ENCODE measurements around the gene NAGLU.

Gene NAGLU

DNA sequence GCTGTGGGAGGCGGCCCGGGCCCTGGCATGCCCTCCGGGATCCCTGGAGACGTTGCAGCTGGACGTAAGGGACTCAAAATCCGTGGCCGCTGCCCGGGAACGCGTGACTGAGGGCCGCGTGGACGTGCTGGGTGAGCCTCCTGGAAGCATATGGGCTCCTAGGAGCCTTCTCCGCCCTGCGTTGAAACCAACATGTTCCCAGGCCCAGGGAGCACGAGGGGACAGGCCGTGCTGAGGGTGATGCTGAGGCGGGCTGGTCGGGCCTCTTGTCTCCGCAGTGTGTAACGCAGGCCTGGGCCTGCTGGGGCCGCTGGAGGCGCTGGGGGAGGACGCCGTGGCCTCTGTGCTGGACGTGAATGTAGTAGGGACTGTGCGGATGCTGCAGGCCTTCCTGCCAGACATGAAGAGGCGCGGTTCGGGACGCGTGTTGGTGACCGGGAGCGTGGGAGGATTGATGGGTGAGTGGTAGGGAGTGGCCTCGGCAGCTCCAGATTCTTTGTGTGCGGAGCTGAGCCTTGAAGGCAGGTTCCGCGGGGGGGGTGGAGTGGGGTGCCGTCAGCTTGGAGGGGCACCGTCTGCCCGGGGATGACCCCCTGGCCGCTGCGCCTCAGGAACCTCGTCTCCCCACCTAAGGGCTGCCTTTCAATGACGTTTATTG lies 17.2 kb downstream of the NAGLU start:
- H2AK5ac ChIP-seq (ENCODE audit: low read depth, low read length) = peak overlapping the region; percentile 54
- H4K91ac ChIP-seq (ENCODE audit: low read depth, low read length, poor library complexity) = no peak overlapping the region
- H3K9ac ChIP-seq (ENCODE audit: low read depth, low read length, poor library complexity) = no peak overlapping the region
- H2BK5ac ChIP-seq (ENCODE audit: low read length) = peak overlapping the region; percentile 66
- no CpG with 5 or more reads among the region's 45 CpGs for WGBS, 2 donors (ENCODE audit: extremely low coverage in 2 of 2, insufficient read length in 2 of 2, insufficient replicate concordance in 1 of 2)
- no peak for DNase-seq (ENCODE audit: low spot score)
- peak overlapping the region; percentile 72 for H2BK120ac ChIP-seq (ENCODE audit: low read depth, low read length)
- H3K27me3 ChIP-seq (ENCODE audit: control insufficient read depth in 3 of 3, insufficient read depth in 3 of 3, low read depth in 1 of 3, low read length in 3 of 3) = no peaks in the 10 kb centered on the region
- peak overlapping the region; percentile 52 to 97 for H3K4me3 ChIP-seq (ENCODE audit: low read length in 2 of 2)
- H2BK15ac ChIP-seq (ENCODE audit: low read length) = no peak overlapping the region
- H3K4me1 ChIP-seq (ENCODE audit: control insufficient read depth in 2 of 2, insufficient read depth in 1 of 2, low read depth in 1 of 2, low read length in 2 of 2) = peaks cover 6 to 11% of the 10 kb centered on the region in 2 donors
- H4K8ac ChIP-seq (ENCODE audit: low read depth, low read length) = peak overlapping the region; percentile 43
- H3K36me3 ChIP-seq (replicated peaks in 1 of 2; ENCODE audit: control insufficient read depth in 2 of 2, insufficient read depth in 2 of 2, low read length in 2 of 2) = peaks cover 0 to 3% of the 10 kb centered on the region in 2 donors
- no peak overlapping the region for H3K4ac ChIP-seq (ENCODE audit: low read length)
- no peak overlapping the region for H3K4me2 ChIP-seq (ENCODE audit: insufficient read depth, low read length, poor library complexity, severe bottlenecking)
- H3K9me3 ChIP-seq (replicated peaks in 1 of 2; ENCODE audit: control insufficient read depth in 2 of 2, insufficient read depth in 1 of 2, low read depth in 1 of 2, low read length in 2 of 2) = no peaks in the 10 kb centered on the region
- no peak overlapping the region for H3K27ac ChIP-seq (replicated peaks; ENCODE audit: low read length)
- peak overlapping the region; percentile 37 for H3K23ac ChIP-seq (ENCODE audit: low read depth, low read length, poor library complexity)
- peaks cover 6% of the 10 kb centered on the region for H3K79me1 ChIP-seq (ENCODE audit: low read depth, low read length)
- no peak overlapping the region for H3K14ac ChIP-seq (ENCODE audit: low read length)
- H3K18ac ChIP-seq (ENCODE audit: low read length) = no peak overlapping the region
- H2BK12ac ChIP-seq (ENCODE audit: low read length) = no peak overlapping the region
- H2AFZ ChIP-seq (ENCODE audit: low read length) = no peak overlapping the region

DNA sequence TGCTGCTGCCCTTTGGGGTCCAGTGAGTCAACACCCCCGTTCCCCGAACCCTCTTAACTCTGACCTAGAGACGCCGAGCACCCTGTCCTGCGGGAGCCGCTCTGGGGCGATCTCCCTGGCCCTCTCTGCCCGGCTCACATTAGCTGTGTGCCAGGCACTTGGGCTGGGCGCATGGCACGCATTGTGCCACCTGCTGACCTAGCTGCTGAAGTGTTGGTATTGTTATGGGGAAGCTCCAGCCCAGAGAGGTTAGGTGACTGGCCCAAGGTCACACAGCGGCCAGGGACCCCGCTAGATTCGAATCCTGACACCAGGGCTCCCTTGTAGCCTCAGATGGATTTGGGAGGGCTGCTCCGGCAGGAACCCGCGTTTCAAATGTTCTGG lies 17.8 kb downstream of the NAGLU start:
- peak overlapping the region; percentile 63 for H3K14ac ChIP-seq (ENCODE audit: low read length)
- H3K4ac ChIP-seq (ENCODE audit: low read length) = peak overlapping the region; percentile 13
- peak overlapping the region; percentile 94 for H3K9ac ChIP-seq (ENCODE audit: low read depth, low read length, poor library complexity)
- peaks cover 0 to 3% of the 10 kb centered on the region in 2 donors for H3K36me3 ChIP-seq (replicated peaks in 1 of 2; ENCODE audit: control insufficient read depth in 2 of 2, insufficient read depth in 2 of 2, low read length in 2 of 2)
- H3K79me1 ChIP-seq (ENCODE audit: low read depth, low read length) = peaks cover 6% of the 10 kb centered on the region
- H3K18ac ChIP-seq (ENCODE audit: low read length) = peak overlapping the region; percentile 66
- H2BK5ac ChIP-seq (ENCODE audit: low read length) = peak overlapping the region; percentile 83
- peak overlapping the region; percentile 47 for H2BK120ac ChIP-seq (ENCODE audit: low read depth, low read length)
- H3K4me2 ChIP-seq (ENCODE audit: insufficient read depth, low read length, poor library complexity, severe bottlenecking) = peak overlapping the region; percentile 72
- H2BK15ac ChIP-seq (ENCODE audit: low read length) = no peak overlapping the region
- no CpG with 5 or more reads among the region's 16 CpGs for WGBS, 2 donors (ENCODE audit: extremely low coverage in 2 of 2, insufficient read length in 2 of 2, insufficient replicate concordance in 1 of 2)
- no peak overlapping the region for H3K27ac ChIP-seq (replicated peaks; ENCODE audit: low read length)
- H2BK12ac ChIP-seq (ENCODE audit: low read length) = no peak overlapping the region
- H3K27me3 ChIP-seq (ENCODE audit: control insufficient read depth in 3 of 3, insufficient read depth in 3 of 3, low read depth in 1 of 3, low read length in 3 of 3) = no peaks in the 10 kb centered on the region
- no peak overlapping the region for H4K8ac ChIP-seq (ENCODE audit: low read depth, low read length)
- peak overlapping the region; percentile 37 for H3K23ac ChIP-seq (ENCODE audit: low read depth, low read length, poor library complexity)
- peak overlapping the region; percentile 2 for H4K91ac ChIP-seq (ENCODE audit: low read depth, low read length, poor library complexity)
- peaks cover 6 to 10% of the 10 kb centered on the region in 2 donors for H3K4me1 ChIP-seq (ENCODE audit: control insufficient read depth in 2 of 2, insufficient read depth in 1 of 2, low read depth in 1 of 2, low read length in 2 of 2)
- peak overlapping the region; percentile 96 for H2AFZ ChIP-seq (ENCODE audit: low read length)
- DNase-seq (ENCODE audit: low spot score) = no peak
- H2AK5ac ChIP-seq (ENCODE audit: low read depth, low read length) = peak overlapping the region; percentile 54
- peak overlapping the region; percentile 89 to 97 for H3K4me3 ChIP-seq (ENCODE audit: low read length in 2 of 2)
- H3K9me3 ChIP-seq (replicated peaks in 1 of 2; ENCODE audit: control insufficient read depth in 2 of 2, insufficient read depth in 1 of 2, low read depth in 1 of 2, low read length in 2 of 2) = no peaks in the 10 kb centered on the region

DNA sequence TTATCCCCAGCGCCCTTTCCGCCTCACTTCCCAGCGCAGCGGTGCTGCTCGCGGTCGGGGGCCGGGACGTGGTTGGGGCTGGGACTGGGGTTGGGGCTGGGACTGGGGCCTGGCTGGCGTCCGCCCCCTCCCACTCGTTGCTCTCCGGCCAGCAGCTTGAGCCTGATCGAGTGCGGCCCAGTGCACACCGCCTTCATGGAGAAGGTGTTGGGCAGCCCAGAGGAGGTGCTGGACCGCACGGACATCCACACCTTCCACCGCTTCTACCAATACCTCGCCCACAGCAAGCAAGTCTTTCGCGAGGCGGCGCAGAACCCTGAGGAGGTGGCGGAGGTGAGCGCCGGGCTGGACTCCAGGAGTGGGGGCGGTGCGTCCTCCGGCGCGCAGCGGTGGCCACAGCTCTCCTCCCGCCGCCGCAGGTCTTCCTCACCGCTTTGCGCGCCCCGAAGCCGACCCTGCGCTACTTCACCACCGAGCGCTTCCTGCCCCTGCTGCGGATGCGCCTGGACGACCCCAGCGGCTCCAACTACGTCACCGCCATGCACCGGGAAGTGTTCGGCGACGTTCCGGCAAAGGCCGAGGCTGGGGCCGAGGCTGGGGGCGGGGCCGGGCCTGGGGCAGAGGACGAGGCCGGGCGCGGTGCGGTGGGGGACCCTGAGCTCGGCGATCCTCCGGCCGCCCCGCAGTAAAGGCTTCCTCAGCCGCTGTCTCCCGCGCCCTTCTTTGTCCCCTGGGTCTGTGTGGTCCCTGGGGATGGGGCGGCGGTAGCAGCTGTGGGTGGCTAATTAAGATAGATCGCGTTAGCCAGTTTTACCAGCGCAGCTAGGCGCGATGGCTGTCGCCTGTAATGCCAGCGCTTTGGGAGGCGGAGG lies 18.4 kb downstream of the NAGLU start:
- H4K8ac ChIP-seq (ENCODE audit: low read depth, low read length) = no peak overlapping the region
- DNase-seq (ENCODE audit: low spot score) = peak; percentile 86
- WGBS, 2 donors (ENCODE audit: extremely low coverage in 2 of 2, insufficient read length in 2 of 2, insufficient replicate concordance in 1 of 2) = no CpG with 5 or more reads among the region's 82 CpGs

DNA sequence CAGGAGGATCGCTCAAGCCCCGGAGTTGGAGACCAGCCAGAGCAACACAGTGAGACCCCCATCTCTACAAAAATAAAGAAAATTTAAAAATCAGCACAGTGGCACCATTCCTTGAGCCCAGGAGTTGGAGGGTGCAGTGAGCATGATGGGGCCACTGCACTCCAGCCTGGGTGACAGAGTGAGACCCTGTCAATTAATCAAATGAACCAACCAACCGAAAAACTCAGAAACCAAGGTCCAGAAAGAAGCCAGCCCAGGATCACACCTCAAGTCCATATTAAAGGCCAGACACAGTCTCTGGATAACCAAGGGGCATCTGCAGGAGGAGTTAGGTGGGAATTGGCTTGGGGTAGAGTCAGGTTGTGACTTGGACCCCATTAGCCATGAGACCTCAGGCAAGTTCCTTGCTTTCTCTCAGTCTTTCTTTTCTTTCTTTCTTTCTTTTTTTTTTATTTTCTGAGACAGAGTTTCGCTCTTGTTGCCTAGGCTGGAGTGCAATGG lies 19.1 kb downstream of the NAGLU start:
- no peak overlapping the region for H4K8ac ChIP-seq (ENCODE audit: low read depth, low read length)
- peak overlapping the region; percentile 77 for H3K4me2 ChIP-seq (ENCODE audit: insufficient read depth, low read length, poor library complexity, severe bottlenecking)
- DNase-seq (ENCODE audit: low spot score) = no peak
- H3K27me3 ChIP-seq (ENCODE audit: control insufficient read depth in 3 of 3, insufficient read depth in 3 of 3, low read depth in 1 of 3, low read length in 3 of 3) = no peaks in the 10 kb centered on the region
- no peak overlapping the region for H2BK12ac ChIP-seq (ENCODE audit: low read length)
- peak overlapping the region; percentile 89 to 97 for H3K4me3 ChIP-seq (ENCODE audit: low read length in 2 of 2)
- H3K9me3 ChIP-seq (replicated peaks in 1 of 2; ENCODE audit: control insufficient read depth in 2 of 2, insufficient read depth in 1 of 2, low read depth in 1 of 2, low read length in 2 of 2) = no peaks in the 10 kb centered on the region
- no peaks in the 10 kb centered on the region for H3K36me3 ChIP-seq (replicated peaks in 1 of 2; ENCODE audit: control insufficient read depth in 2 of 2, insufficient read depth in 2 of 2, low read length in 2 of 2)
- peaks cover 6 to 8% of the 10 kb centered on the region in 2 donors for H3K4me1 ChIP-seq (ENCODE audit: control insufficient read depth in 2 of 2, insufficient read depth in 1 of 2, low read depth in 1 of 2, low read length in 2 of 2)
- H2AFZ ChIP-seq (ENCODE audit: low read length) = peak overlapping the region; percentile 96
- peaks cover 6% of the 10 kb centered on the region for H3K79me1 ChIP-seq (ENCODE audit: low read depth, low read length)
- no peak overlapping the region for H2BK120ac ChIP-seq (ENCODE audit: low read depth, low read length)
- H3K4ac ChIP-seq (ENCODE audit: low read length) = no peak overlapping the region
- H3K18ac ChIP-seq (ENCODE audit: low read length) = peak overlapping the region; percentile 86
- H3K27ac ChIP-seq (replicated peaks; ENCODE audit: low read length) = peak overlapping the region; percentile 59
- H3K23ac ChIP-seq (ENCODE audit: low read depth, low read length, poor library complexity) = peak overlapping the region; percentile 50
- peak overlapping the region; percentile 95 for H3K9ac ChIP-seq (ENCODE audit: low read depth, low read length, poor library complexity)
- peak overlapping the region; percentile 83 for H2BK5ac ChIP-seq (ENCODE audit: low read length)
- H2BK15ac ChIP-seq (ENCODE audit: low read length) = peak overlapping the region; percentile 15
- H2AK5ac ChIP-seq (ENCODE audit: low read depth, low read length) = no peak overlapping the region
- no peak overlapping the region for H4K91ac ChIP-seq (ENCODE audit: low read depth, low read length, poor library complexity)
- peak overlapping the region; percentile 25 for H3K14ac ChIP-seq (ENCODE audit: low read length)
- WGBS, 2 donors (ENCODE audit: extremely low coverage in 2 of 2, insufficient read length in 2 of 2, insufficient replicate concordance in 1 of 2) = no CpG with 5 or more reads among the region's 4 CpGs

More for the DNA sequence above, 18.4 kb downstream of the NAGLU start:
- H3K4me3 ChIP-seq (ENCODE audit: low read length in 2 of 2) = peak overlapping the region; percentile 89 to 97
- H2BK12ac ChIP-seq (ENCODE audit: low read length) = peak overlapping the region; percentile 2
- H2AFZ ChIP-seq (ENCODE audit: low read length) = peak overlapping the region; percentile 96
- H3K9ac ChIP-seq (ENCODE audit: low read depth, low read length, poor library complexity) = peak overlapping the region; percentile 95
- H4K91ac ChIP-seq (ENCODE audit: low read depth, low read length, poor library complexity) = peak overlapping the region; percentile 2
- peak overlapping the region; percentile 13 for H3K4ac ChIP-seq (ENCODE audit: low read length)
- H3K27ac ChIP-seq (replicated peaks; ENCODE audit: low read length) = peak overlapping the region; percentile 78
- H2BK5ac ChIP-seq (ENCODE audit: low read length) = peak overlapping the region; percentile 83
- H3K27me3 ChIP-seq (ENCODE audit: control insufficient read depth in 3 of 3, insufficient read depth in 3 of 3, low read depth in 1 of 3, low read length in 3 of 3) = no peaks in the 10 kb centered on the region
- H3K18ac ChIP-seq (ENCODE audit: low read length) = peak overlapping the region; percentile 86
- peak overlapping the region; percentile 40 for H3K14ac ChIP-seq (ENCODE audit: low read length)
- H2BK120ac ChIP-seq (ENCODE audit: low read depth, low read length) = peak overlapping the region; percentile 47
- H3K79me1 ChIP-seq (ENCODE audit: low read depth, low read length) = peaks cover 6% of the 10 kb centered on the region
- no peaks in the 10 kb centered on the region for H3K9me3 ChIP-seq (replicated peaks in 1 of 2; ENCODE audit: control insufficient read depth in 2 of 2, insufficient read depth in 1 of 2, low read depth in 1 of 2, low read length in 2 of 2)
- peak overlapping the region; percentile 77 for H3K4me2 ChIP-seq (ENCODE audit: insufficient read depth, low read length, poor library complexity, severe bottlenecking)
- peak overlapping the region; percentile 50 for H3K23ac ChIP-seq (ENCODE audit: low read depth, low read length, poor library complexity)
- H2AK5ac ChIP-seq (ENCODE audit: low read depth, low read length) = peak overlapping the region; percentile 54
- peak overlapping the region; percentile 15 for H2BK15ac ChIP-seq (ENCODE audit: low read length)
- H3K4me1 ChIP-seq (ENCODE audit: control insufficient read depth in 2 of 2, insufficient read depth in 1 of 2, low read depth in 1 of 2, low read length in 2 of 2) = peaks cover 6 to 8% of the 10 kb centered on the region in 2 donors
- no peaks in the 10 kb centered on the region for H3K36me3 ChIP-seq (replicated peaks in 1 of 2; ENCODE audit: control insufficient read depth in 2 of 2, insufficient read depth in 2 of 2, low read length in 2 of 2)

Measured in neuronal stem cell (in vitro differentiated cells).